ENCODE results near the gene OPN1MW.
"Not testable (repeated sequence)": the region's sequence is repeated elsewhere in the genome, so short reads cannot be mapped to it uniquely, and the experiment has no call there.

The OPN1MW gene

GRCh38 chrX:154182296-154182695, at the start of gene OPN1MW:
Gene OPN1MW, plus strand, starts transcription at chrX:154182596. Its CDS starts 82 bp downstream, at chrX:154182678.
- DNase-seq = not testable (repeated sequence)

GRCh38 chrX:154135458-154136229, 46.8 kb upstream of the OPN1MW start:
- no peak for DNase-seq

- peak; percentile 54 for DNase-seq
Observed at GRCh38 chrX:154136627-154137161, 45.7 kb upstream of the OPN1MW start.

GRCh38 chrX:154138857-154139256, 43.5 kb upstream of the OPN1MW start:
- no peak for DNase-seq

GRCh38 chrX:154140206-154140605, 42.2 kb upstream of the OPN1MW start:
- no peak for DNase-seq

GRCh38 chrX:154140742-154141141, 41.7 kb upstream of the OPN1MW start:
- DNase-seq = no peak

GRCh38 chrX:154142386-154142785, 40.0 kb upstream of the OPN1MW start:
- DNase-seq = no peak

- no peak for DNase-seq
Observed at GRCh38 chrX:154142950-154143745, 39.2 kb upstream of the OPN1MW start.

GRCh38 chrX:154144010-154144409, 38.4 kb upstream of the OPN1MW start, which contains the start of gene OPN1LW:
Gene OPN1LW, plus strand, starts transcription at chrX:154144243. Its CDS starts 41 bp downstream, at chrX:154144284.
- not testable (repeated sequence) for DNase-seq

- DNase-seq = not testable (repeated sequence)
Observed at GRCh38 chrX:154151030-154151429, 31.4 kb upstream of the OPN1MW start.

GRCh38 chrX:154156221-154156620, 26.2 kb upstream of the OPN1MW start:
- not testable (repeated sequence) for DNase-seq

GRCh38 chrX:154157207-154157606, 25.2 kb upstream of the OPN1MW start:
- DNase-seq = not testable (repeated sequence)

GRCh38 chrX:154159345-154159744, 23.1 kb upstream of the OPN1MW start:
- not testable (repeated sequence) for DNase-seq

GRCh38 chrX:154164902-154165301, 17.5 kb upstream of the OPN1MW start:
- not testable (repeated sequence) for DNase-seq

GRCh38 chrX:154168384-154168783, 14.0 kb upstream of the OPN1MW start:
- DNase-seq = not testable (repeated sequence)

GRCh38 chrX:154172535-154172943, 9.9 kb upstream of the OPN1MW start:
- not testable (repeated sequence) for DNase-seq

GRCh38 chrX:154174356-154174755, 8.0 kb upstream of the OPN1MW start:
- DNase-seq = not testable (repeated sequence)

- DNase-seq = not testable (repeated sequence)
Observed at GRCh38 chrX:154183794-154184193, 1.4 kb downstream of the OPN1MW start.

- DNase-seq = not testable (repeated sequence)
Observed at GRCh38 chrX:154192846-154193245, 10.4 kb downstream of the OPN1MW start.

GRCh38 chrX:154194316-154194715, 11.9 kb downstream of the OPN1MW start:
- DNase-seq = not testable (repeated sequence)

GRCh38 chrX:154196466-154196865, 14.1 kb downstream of the OPN1MW start:
- DNase-seq = not testable (repeated sequence)

GRCh38 chrX:154209670-154210418, 27.4 kb downstream of the OPN1MW start:
- not testable (repeated sequence) for DNase-seq

- DNase-seq = not testable (repeated sequence)
Observed at GRCh38 chrX:154211057-154211456, 28.7 kb downstream of the OPN1MW start.
